Chondrocyte (in vitro differentiated cells): Measurements from ENCODE around the gene DLGAP4. TPM values are rescaled to one million over a fixed set of nuclear protein-coding genes. Genes with fewer than 3 reads are reported as not detected.

Experiments used
- DNase-seq: peaks from one replicate; pipeline ENCODE4 v3.0.0; 2021; ENCODE audit warnings: mixed read lengths, low spot score
- H3K27ac Mint-ChIP-seq: one replicate; pipeline ENCODE4 v1.8.0; 2021; ENCODE audit warnings: mild to moderate bottlenecking, moderate library complexity, mixed read lengths; ENCODE audit not compliant: unreplicated experiment
- H3K27me3 Mint-ChIP-seq: 2 replicates; pipeline ENCODE4 v1.8.0; 2021; ENCODE audit warnings: low read depth, mixed read lengths
- H3K36me3 Mint-ChIP-seq: 2 replicates; pipeline ENCODE4 v1.8.0; 2021; ENCODE audit warnings: low read depth, mixed read lengths
- H3K4me1 Mint-ChIP-seq: 2 replicates; pipeline ENCODE4 v1.8.0; 2021; ENCODE audit warnings: low read depth, mild to moderate bottlenecking, mixed read lengths
- H3K4me3 Mint-ChIP-seq: one replicate; pipeline ENCODE4 v1.8.0; 2021; ENCODE audit warnings: mild to moderate bottlenecking, moderate library complexity, mixed read lengths; ENCODE audit not compliant: unreplicated experiment
- H3K9me3 Mint-ChIP-seq: 2 replicates; pipeline ENCODE4 v1.8.0; 2021; ENCODE audit warnings: low read depth, mixed read lengths
- total RNA-seq: library from RNA; stranded (reverse); gene quantifications from 3 replicates; pipeline ENCODE4 v1.2.1, GENCODE V29; 2021
- TF ChIP-seq, protein P1 (sequence below): fragments of 200-600 bp; sonication (generic); IDR thresholded peaks from 2 replicates; pipeline ENCODE4 v1.5.0; 2021; ENCODE audit warnings: antibody characterized with exemption, mild to moderate bottlenecking, moderate library complexity

DLGAP4 gene
- total RNA-seq, 1 donor from 2014 or later, result 161 TPM

DNA sequence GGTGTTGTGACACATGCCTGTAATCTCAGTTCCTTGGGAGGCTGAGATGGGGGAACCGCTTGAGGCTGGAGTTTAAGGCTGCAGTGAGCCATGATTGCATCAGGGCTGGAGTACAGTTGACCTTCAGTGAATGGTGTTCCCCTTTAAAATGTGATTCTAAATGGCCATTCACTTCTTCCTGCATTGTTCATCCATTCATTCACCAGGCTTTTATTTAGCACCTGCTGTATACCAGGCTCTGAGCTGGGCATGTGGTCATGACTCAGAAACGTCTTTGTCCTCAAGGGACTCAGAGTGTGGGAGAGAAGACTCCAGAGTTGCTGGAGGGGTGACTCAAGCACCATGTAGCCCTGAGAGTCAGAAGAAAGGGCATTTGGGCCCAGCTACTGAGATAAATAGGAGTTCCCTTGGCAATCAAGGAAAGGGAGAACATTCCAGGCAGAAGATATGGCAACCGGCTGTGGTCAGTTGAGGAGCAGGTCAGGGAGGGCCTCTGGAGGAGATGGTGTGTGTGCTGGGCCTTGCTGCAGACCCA lies 101.1 kb downstream of the DLGAP4 start:
- peaks cover 3% of the 10 kb centered on the region for H3K4me1 Mint-ChIP-seq
- H3K36me3 Mint-ChIP-seq, result peaks cover 3% of the 10 kb centered on the region
- peaks cover 37% of the 10 kb centered on the region for H3K27me3 Mint-ChIP-seq
- H3K9me3 Mint-ChIP-seq, result peaks cover 4% of the 10 kb centered on the region
- TF ChIP-seq, protein P1, sequence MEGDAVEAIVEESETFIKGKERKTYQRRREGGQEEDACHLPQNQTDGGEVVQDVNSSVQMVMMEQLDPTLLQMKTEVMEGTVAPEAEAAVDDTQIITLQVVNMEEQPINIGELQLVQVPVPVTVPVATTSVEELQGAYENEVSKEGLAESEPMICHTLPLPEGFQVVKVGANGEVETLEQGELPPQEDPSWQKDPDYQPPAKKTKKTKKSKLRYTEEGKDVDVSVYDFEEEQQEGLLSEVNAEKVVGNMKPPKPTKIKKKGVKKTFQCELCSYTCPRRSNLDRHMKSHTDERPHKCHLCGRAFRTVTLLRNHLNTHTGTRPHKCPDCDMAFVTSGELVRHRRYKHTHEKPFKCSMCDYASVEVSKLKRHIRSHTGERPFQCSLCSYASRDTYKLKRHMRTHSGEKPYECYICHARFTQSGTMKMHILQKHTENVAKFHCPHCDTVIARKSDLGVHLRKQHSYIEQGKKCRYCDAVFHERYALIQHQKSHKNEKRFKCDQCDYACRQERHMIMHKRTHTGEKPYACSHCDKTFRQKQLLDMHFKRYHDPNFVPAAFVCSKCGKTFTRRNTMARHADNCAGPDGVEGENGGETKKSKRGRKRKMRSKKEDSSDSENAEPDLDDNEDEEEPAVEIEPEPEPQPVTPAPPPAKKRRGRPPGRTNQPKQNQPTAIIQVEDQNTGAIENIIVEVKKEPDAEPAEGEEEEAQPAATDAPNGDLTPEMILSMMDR, result no peak
- no peak overlapping the region for H3K27ac Mint-ChIP-seq
- no peak for DNase-seq
- no peak overlapping the region for H3K4me3 Mint-ChIP-seq

DNA sequence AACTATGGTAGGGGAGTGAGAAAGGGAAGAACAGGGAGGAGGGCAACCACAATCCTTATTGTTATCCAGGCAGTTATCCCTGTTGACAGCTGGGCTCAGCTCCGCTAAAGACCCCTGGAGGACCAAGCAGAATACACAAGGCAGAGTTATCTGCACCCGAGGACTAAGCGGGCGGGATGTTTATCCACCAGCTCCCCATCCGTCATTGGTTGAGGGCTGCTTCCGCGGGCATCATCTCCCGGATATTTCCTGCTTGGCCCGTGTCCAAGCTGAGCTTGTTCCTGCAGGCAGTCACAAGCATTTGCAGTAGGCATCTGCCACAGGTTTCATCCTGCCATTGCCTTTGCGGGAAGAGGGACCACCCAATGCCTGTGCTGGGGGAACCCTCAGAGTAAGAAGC lies 102.1 kb downstream of the DLGAP4 start:
- no peak overlapping the region for H3K4me3 Mint-ChIP-seq
- TF ChIP-seq, protein P1, result no peak
- peaks cover 3% of the 10 kb centered on the region for H3K4me1 Mint-ChIP-seq
- peaks cover 35% of the 10 kb centered on the region for H3K27me3 Mint-ChIP-seq
- H3K36me3 Mint-ChIP-seq, result no peaks in the 10 kb centered on the region
- no peak for DNase-seq
- no peak overlapping the region for H3K27ac Mint-ChIP-seq
- H3K9me3 Mint-ChIP-seq, result peaks cover 1% of the 10 kb centered on the region

DNA sequence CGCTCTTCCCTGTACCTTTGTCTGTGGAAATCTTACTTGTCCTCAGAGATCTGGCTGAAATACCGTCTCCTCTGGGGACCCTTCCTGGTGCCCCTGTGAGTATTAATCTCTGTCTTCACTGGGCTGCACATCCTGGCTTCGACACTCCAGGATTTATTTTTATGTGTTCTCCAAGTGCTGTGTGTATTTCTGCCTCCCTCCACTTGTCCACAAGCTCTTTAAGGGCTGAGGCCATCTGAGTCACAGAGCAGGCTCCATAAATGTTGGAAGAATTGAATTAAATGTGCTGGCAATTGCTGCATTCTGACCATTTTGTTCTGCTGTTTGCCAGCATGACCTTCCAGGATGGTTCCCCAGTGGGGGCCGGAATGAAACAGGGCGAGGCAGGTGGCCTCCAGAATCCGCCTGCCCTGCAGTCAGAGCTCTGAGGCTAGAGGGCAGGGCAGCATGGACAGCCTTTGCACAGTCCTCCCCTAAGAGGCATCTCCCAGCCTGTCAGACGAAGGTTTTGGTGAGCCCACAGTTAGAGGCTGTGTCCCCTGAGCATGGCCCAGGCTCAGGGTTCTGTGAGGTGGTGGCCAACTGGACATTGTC lies 105.8 kb downstream of the DLGAP4 start:
- Mint-ChIP-seq H3K27me3 (peaks cover 23% of the 10 kb centered on the region), H3K36me3 (no peaks in the 10 kb centered on the region), H3K27ac (no peak overlapping the region), H3K9me3 (no peaks in the 10 kb centered on the region), H3K4me3 (no peak overlapping the region), H3K4me1 (peaks cover 3% of the 10 kb centered on the region)
- TF ChIP-seq, protein P1, result no peak
- no peak for DNase-seq

DNA sequence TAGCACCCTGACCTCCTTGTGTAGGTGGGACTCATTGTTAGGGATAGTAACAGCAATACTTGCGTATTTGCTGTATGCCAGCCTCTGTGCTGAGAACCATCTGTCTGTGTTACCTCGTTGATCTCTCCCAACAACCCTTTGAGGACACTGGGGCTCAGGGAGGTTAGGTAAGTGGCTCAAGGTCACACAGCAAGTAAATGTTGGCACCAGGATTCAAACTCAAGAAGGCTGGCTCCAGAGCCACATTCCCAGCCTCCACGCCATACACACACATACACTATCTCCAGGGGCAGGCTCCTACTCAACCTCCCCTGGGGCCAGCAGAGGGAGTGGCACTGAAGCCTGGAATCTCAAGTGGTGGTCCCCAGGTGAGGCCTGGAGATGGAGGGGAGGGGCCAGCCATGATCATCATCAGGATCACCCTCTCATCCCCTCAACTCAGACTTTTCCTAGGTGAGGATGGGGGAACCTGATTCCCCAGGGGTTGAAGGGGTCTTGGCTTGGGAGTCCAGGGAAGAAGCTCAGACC lies 109.4 kb downstream of the DLGAP4 start:
- Mint-ChIP-seq H3K36me3 (no peaks in the 10 kb centered on the region), H3K27ac (no peak overlapping the region), H3K4me3 (no peak overlapping the region), H3K9me3 (no peaks in the 10 kb centered on the region), H3K4me1 (no peaks in the 10 kb centered on the region), H3K27me3 (peaks cover 20% of the 10 kb centered on the region)
- TF ChIP-seq, protein P1, result no peak
- DNase-seq, result no peak

DNA sequence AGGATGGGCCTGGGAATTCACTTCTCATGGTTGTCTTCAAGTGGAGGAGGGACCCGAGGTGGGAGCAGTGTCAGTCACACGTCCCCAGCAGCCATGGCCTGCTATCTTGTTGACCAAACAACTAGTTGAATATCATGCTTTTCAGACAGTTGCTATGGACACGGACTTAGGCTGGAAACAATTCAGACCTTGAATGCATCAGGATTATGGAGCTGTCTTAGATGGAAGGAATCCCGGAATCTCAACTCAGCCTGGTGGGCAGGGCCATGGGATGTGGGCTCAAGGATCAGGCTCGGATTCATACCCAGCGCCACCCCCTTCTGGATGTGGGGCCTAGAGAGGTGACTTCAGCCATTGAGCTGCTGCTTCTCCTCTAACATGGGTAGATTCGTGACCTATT lies 112.6 kb downstream of the DLGAP4 start:
- no peaks in the 10 kb centered on the region for H3K9me3 Mint-ChIP-seq
- DNase-seq, result no peak

More for the DNA sequence above, 112.6 kb downstream of the DLGAP4 start:
- peaks cover 18% of the 10 kb centered on the region for H3K27me3 Mint-ChIP-seq
- no peaks in the 10 kb centered on the region for H3K36me3 Mint-ChIP-seq
- H3K4me1 Mint-ChIP-seq, result no peaks in the 10 kb centered on the region
- no peak overlapping the region for H3K27ac Mint-ChIP-seq
- H3K4me3 Mint-ChIP-seq, result no peak overlapping the region
- TF ChIP-seq, protein P1, result no peak
